Activated T-helper 1 cell treated with anti-CD3 and anti-CD28 coated beads, Interleukin-12 subunit alpha, Interleukin-12 subunit beta, Interleukin-2, Interleukin-4 antibody, amounts not matched to agents 30 ng/mL and 10 ng/mL and 1 ng/mL, durations not matched to agents 14 hours and 24 hours and 36 hours (primary cell): ENCODE data around the gene SDK2. TPM values are rescaled to one million over a fixed set of nuclear protein-coding genes. Genes with fewer than 3 reads are reported as not detected.

Experiments used
- DNase-seq: peaks from one replicate; pipeline ENCODE4 v3.0.0; 2021; ENCODE audit warnings: low spot score
- H3K27ac Mint-ChIP-seq: one replicate; pipeline ENCODE4 v1.8.0; 2021; ENCODE audit warnings: mild to moderate bottlenecking, mixed read lengths
- H3K27me3 Mint-ChIP-seq: one replicate; pipeline ENCODE4 v1.8.0; 2022; ENCODE audit warnings: mild to moderate bottlenecking, moderate library complexity, mixed read lengths; ENCODE audit not compliant: insufficient read depth
- H3K36me3 Mint-ChIP-seq: one replicate; pipeline ENCODE4 v1.8.0; 2021; ENCODE audit warnings: low read depth, mixed read lengths
- H3K4me1 Mint-ChIP-seq: one replicate; pipeline ENCODE4 v1.8.0; 2021; ENCODE audit warnings: low read depth, mixed read lengths
- H3K4me3 Mint-ChIP-seq: one replicate; pipeline ENCODE4 v1.8.0; 2021; ENCODE audit warnings: mild to moderate bottlenecking, moderate library complexity, mixed read lengths
- H3K9me3 Mint-ChIP-seq: one replicate; pipeline ENCODE4 v1.8.0; 2021; ENCODE audit warnings: mixed read lengths
- intact Hi-C: fragments of 100-400 bp; cut with micrococcal nuclease; formaldehyde crosslinking; loops from one replicate; pipeline ENCODE4 v1.15.1; 2024
- total RNA-seq: library from RNA; stranded (reverse); gene quantifications from 2 replicates; pipeline ENCODE4 v1.2.3, GENCODE V29; 2022

Gene SDK2
- total RNA-seq, 1 donor from 2014 or later = 0.44 TPM

DNA sequence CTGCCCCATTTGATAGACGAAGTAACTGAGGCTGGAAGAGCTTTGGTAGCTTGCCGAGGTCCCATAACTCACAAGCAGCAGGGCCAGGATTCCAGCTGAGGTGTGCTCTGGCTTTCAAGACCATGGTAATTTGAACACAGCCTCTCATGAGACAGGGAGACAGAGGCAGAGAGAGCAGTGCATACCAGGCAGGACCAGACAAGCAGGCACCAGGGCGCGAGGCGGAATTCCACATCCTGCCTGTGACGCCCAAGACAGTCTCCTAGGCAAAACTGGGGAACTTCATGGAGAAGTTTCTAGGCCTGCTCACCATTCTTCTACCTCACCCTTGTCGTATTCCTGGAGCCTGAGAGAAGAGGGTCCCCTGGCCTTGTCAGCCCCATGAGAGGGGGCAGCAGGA is 19.2 kb downstream of the SDK2 start:
- no peak for DNase-seq
- Mint-ChIP-seq H3K36me3 (no peaks in the 10 kb centered on the region), H3K9me3 (no peaks in the 10 kb centered on the region), H3K27ac (no peak overlapping the region), H3K27me3 (peaks cover 7% of the 10 kb centered on the region), H3K4me3 (no peak overlapping the region), H3K4me1 (no peaks in the 10 kb centered on the region)
- intact Hi-C loops = no loop called here

DNA sequence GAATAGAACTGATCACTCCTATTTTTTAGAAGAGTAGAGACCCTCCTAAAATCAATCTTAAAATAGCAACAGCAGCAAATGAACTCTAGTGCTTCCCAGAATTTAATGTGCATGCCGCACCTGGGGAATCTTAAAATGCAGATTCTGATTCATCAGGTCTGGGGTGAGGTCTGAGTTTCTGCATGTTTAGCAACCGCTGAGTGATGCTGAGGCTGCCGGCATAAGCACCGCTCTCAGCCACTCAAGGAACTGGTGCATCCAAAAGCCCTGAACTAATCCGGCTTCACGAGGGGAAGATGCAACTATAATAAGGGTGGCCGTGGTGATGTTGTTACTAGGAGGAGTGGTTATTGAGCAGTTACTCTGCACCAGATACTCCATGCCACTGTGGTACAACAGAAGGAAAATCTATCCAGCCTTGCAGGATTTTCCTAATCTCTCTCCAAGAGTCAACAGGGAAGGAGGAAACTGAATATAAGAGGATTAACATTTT is 19.7 kb downstream of the SDK2 start:
- Mint-ChIP-seq H3K27me3 (peaks cover 9% of the 10 kb centered on the region), H3K4me3 (no peak overlapping the region), H3K36me3 (no peaks in the 10 kb centered on the region), H3K9me3 (peaks cover under 1% of the 10 kb centered on the region), H3K27ac (no peak overlapping the region), H3K4me1 (no peaks in the 10 kb centered on the region)
- no peak for DNase-seq
- intact Hi-C loops = no loop called here

DNA sequence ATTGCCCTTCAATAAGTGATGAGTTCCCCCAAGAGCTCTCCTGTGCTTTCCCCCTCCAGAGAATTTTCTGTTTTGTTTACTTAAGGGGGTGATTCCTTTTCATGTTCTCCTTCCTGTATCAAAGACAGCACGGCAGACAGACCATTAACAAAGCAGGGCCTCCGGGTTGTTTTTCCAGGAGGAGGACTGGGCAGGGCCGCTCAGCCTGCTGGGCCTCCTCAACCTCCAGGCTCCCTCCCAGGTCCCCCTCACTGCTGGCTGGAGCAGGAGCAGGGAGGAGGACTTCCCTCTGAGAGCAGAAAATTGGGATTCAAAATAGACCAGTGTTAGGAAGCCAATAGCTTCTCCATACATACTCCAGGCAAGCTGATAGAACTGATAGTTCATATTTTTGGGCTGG is 20.4 kb downstream of the SDK2 start:
- peaks cover 5% of the 10 kb centered on the region for H3K9me3 Mint-ChIP-seq
- intact Hi-C loops = no loop called here
- no peaks in the 10 kb centered on the region for H3K4me1 Mint-ChIP-seq
- DNase-seq = no peak
- no peaks in the 10 kb centered on the region for H3K36me3 Mint-ChIP-seq
- no peak overlapping the region for H3K4me3 Mint-ChIP-seq
- no peak overlapping the region for H3K27ac Mint-ChIP-seq
- peaks cover 16% of the 10 kb centered on the region for H3K27me3 Mint-ChIP-seq

DNA sequence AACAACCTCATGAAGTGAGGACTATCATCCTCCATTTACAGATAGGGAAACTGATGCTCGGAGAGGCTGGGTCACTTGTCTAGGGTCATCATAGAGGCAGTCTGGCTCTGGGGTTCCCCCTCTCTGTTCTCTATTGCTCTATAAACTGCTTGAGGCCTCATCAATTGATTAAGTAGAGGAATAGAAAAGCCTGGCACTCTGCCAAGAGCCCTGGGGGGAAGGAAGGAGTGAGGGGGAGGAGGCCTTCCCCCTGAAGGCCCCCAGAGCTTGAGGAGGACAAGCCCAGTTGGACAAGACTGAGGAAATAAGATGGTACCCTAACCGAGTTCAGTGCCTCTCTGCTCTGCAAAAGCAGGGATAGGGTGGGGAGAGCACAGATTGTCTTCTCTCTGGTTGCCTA is 21.0 kb downstream of the SDK2 start:
- H3K27me3 Mint-ChIP-seq = peaks cover 18% of the 10 kb centered on the region
- DNase-seq = no peak
- H3K4me3 Mint-ChIP-seq = no peak overlapping the region
- H3K4me1 Mint-ChIP-seq = no peaks in the 10 kb centered on the region
- intact Hi-C loops = no loop called here
- H3K27ac Mint-ChIP-seq = no peak overlapping the region
- peaks cover 5% of the 10 kb centered on the region for H3K9me3 Mint-ChIP-seq
- no peaks in the 10 kb centered on the region for H3K36me3 Mint-ChIP-seq

DNA sequence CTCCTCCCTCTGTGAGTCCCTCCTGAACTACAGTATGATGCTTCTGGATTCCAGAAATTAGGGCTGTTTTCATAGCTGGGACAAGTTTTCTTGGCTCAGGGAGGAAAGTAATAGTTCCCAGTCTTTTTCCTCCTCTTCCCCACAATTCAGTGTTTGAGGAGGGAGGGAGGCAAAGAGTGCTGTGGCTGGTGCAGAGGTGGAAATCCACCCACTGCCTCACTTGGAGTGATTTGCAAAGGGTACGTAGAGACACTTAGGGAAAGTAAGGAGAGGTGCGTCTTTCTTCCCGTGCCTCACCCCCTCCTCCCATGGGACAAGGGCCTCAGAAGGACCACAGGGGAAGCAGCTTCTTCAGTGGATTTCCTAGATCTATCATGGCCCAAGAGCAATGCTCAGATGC is 21.9 kb downstream of the SDK2 start:
- H3K4me3 Mint-ChIP-seq = no peak overlapping the region
- H3K4me1 Mint-ChIP-seq = no peaks in the 10 kb centered on the region
- no peaks in the 10 kb centered on the region for H3K36me3 Mint-ChIP-seq
- intact Hi-C loops = no loop called here
- no peak overlapping the region for H3K27ac Mint-ChIP-seq
- H3K9me3 Mint-ChIP-seq = peaks cover 5% of the 10 kb centered on the region
- DNase-seq = no peak
- H3K27me3 Mint-ChIP-seq = peaks cover 18% of the 10 kb centered on the region

DNA sequence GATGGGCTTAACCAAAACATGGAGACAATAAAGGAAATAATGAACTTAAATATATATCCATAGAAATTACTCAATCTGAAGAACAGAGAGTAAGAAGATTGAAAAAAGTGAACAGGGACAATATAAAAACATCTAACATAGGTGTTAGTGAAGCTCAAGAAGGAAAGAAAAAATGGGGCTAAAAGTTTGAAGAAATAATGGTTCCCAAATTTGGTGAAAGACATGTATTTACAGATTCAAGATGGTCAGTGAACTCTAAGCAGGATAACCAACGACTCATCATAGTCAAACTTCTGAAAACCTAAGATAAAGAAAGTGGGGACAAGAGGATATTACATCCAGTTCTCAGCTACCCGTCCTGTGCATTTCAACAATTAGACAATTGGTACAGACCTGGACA is 22.6 kb downstream of the SDK2 start:
- no peak for DNase-seq
- Mint-ChIP-seq H3K27me3 (peaks cover 18% of the 10 kb centered on the region), H3K27ac (no peak overlapping the region), H3K9me3 (peaks cover 5% of the 10 kb centered on the region), H3K36me3 (no peaks in the 10 kb centered on the region), H3K4me1 (no peaks in the 10 kb centered on the region), H3K4me3 (no peak overlapping the region)
- intact Hi-C loops = no loop called here

DNA sequence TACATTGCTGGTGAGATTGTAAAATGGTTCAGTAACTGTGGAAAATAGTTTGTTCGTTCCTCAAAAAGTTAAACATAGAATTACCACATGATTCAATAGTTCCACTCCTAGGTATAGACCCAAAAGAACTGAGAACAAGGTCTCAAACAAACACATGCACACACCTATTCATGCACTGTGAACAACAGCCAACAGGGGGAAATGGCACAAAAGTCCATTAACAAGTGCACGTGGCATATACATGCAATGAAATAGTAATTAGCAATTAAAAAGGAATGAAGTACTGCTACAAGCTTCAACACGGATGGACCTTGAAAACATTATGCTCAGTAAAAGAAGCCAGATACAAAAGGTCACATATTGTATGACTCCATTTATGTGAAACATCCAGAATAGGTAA is 23.8 kb downstream of the SDK2 start:
- peaks cover 5% of the 10 kb centered on the region for H3K9me3 Mint-ChIP-seq
- no peak overlapping the region for H3K27ac Mint-ChIP-seq
- H3K36me3 Mint-ChIP-seq = no peaks in the 10 kb centered on the region
- no peak for DNase-seq
- intact Hi-C loops = no loop called here
- H3K27me3 Mint-ChIP-seq = peaks cover 17% of the 10 kb centered on the region
- no peaks in the 10 kb centered on the region for H3K4me1 Mint-ChIP-seq
- H3K4me3 Mint-ChIP-seq = no peak overlapping the region

DNA sequence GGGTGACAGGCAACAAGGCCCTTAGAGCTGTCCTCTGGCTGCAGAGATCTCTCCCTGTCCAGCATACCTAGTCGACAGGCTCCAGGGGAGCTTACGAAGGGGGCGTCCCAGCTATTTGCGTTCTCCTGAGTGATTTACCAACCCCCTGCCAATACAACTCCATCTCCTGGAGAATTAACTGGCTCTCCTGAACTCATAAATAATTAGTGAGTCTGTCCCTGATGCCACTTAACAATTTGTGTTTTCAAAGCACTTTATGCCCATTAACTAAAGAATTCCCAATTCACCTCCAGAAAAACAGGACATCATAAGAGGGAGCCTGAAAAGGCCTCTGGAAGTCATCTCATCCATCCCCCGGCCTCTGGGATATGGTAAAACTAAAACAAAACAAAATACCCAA is 26.7 kb downstream of the SDK2 start:
- intact Hi-C loops = no loop called here
- H3K9me3 Mint-ChIP-seq = peaks cover 5% of the 10 kb centered on the region
- no peaks in the 10 kb centered on the region for H3K36me3 Mint-ChIP-seq
- DNase-seq = no peak
- H3K4me1 Mint-ChIP-seq = no peaks in the 10 kb centered on the region
- H3K27me3 Mint-ChIP-seq = peaks cover 13% of the 10 kb centered on the region
- no peak overlapping the region for H3K4me3 Mint-ChIP-seq
- H3K27ac Mint-ChIP-seq = no peak overlapping the region

DNA sequence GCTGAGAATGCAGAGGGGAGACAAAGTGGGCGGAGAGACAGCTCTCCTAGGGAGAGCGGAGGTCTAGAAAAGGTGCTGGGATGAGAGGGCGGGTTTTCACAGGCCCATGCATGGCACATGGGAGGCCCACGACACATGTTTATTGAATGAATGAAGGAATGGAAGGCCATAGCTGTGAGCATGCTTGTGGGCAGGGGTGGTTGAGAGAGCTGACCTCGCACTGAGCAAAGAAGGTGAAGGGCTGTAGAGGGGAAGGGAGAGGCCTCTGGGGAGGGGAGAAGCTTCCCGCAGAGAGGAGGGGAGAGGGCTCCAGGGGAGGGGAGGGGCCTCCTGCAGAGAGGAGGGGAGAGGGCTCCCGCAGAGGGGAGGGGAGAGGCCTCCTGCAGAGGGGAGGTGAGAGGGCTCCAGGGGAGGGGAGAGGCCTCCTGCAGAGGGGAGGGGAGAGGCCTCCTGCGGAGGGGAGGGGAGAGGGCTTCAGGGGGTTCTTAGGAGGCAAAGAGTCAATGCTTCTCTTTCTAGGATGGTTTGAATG is 27.3 kb downstream of the SDK2 start:
- no peak overlapping the region for H3K27ac Mint-ChIP-seq

DNA sequence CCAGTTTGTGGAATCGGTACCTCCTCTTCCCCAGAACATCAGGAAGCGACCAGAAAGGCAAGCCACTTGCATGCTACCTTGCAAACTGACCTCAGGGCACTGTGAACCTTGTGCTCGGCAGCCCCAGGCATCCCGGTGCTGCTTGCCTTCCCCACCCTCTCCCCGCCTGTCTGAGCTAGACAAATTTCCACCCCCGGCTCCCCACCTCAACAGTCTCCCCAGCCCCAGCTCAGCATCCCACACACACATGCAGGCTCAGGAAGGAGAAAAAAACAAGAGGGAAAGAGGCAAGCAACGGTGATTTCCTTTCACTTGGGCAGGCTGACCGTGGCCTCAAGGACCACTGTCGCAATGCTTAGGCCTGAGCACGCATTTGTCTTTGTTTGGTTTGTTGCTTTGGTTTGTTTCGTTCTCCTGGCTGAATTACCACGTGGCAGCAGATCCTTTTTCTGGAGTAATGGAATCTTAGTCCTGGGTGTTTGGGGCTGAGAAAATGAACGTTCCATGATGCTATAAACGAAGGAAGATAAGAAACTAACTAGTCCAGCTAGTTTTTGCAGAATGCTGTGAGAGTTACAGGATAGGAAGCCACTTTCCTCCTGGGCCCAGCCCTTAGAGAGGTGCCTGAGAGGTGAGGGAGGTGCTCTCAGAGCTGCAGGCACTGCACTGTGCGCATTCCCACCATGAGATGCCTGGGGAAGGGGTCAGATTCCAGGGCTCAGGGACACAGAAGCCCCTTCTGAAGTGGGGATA is 27.9 kb downstream of the SDK2 start:
- H3K27me3 Mint-ChIP-seq = peaks cover 13% of the 10 kb centered on the region
- intact Hi-C loops = no loop called here
- peaks cover 5% of the 10 kb centered on the region for H3K9me3 Mint-ChIP-seq
- H3K27ac Mint-ChIP-seq = no peak overlapping the region
- H3K36me3 Mint-ChIP-seq = no peaks in the 10 kb centered on the region
- H3K4me3 Mint-ChIP-seq = no peak overlapping the region
- H3K4me1 Mint-ChIP-seq = no peaks in the 10 kb centered on the region
- DNase-seq = no peak

More for the DNA sequence above, 27.3 kb downstream of the SDK2 start:
- intact Hi-C loops = no loop called here
- DNase-seq = no peak
- Mint-ChIP-seq H3K9me3 (peaks cover 5% of the 10 kb centered on the region), H3K36me3 (no peaks in the 10 kb centered on the region), H3K4me1 (no peaks in the 10 kb centered on the region), H3K27me3 (peaks cover 13% of the 10 kb centered on the region), H3K4me3 (no peak overlapping the region)

DNA sequence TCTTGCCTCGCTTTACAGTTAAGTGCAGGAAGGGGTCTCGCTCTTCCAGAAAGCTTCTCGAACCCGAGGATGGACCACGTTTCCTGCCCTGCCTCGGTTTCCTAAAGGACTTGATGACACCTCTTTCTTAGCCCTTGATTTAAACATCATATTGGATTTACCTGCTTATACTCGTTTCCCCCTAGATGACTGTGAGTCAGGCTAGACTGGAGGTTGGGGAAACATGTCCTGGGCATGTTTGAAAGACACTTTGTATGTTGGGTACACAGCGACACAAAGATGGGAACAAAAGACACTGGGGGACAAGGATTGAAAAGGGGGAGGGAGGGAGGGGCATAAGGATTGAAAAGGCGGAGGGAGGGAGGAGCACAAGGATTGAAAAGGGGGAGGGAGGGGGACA is 30.0 kb downstream of the SDK2 start:
- H3K27ac Mint-ChIP-seq = no peak overlapping the region
- DNase-seq = no peak
- intact Hi-C loops = no loop called here
- H3K27me3 Mint-ChIP-seq = peaks cover 8% of the 10 kb centered on the region
- H3K4me3 Mint-ChIP-seq = no peak overlapping the region
- H3K36me3 Mint-ChIP-seq = no peaks in the 10 kb centered on the region
- no peaks in the 10 kb centered on the region for H3K4me1 Mint-ChIP-seq
- H3K9me3 Mint-ChIP-seq = peaks cover 2% of the 10 kb centered on the region

- H3K27ac Mint-ChIP-seq = no peak overlapping the region
- peaks cover 2% of the 10 kb centered on the region for H3K27me3 Mint-ChIP-seq
- H3K4me1 Mint-ChIP-seq = no peaks in the 10 kb centered on the region
- DNase-seq = no peak
- no peaks in the 10 kb centered on the region for H3K36me3 Mint-ChIP-seq
- H3K4me3 Mint-ChIP-seq = no peak overlapping the region
- no peaks in the 10 kb centered on the region for H3K9me3 Mint-ChIP-seq
- intact Hi-C loops = no loop called here
Measured at GRCh38 chr17:73613271-73614233, 30.7 kb downstream of the SDK2 start.

- peaks cover 2% of the 10 kb centered on the region for H3K27me3 Mint-ChIP-seq
- no peak overlapping the region for H3K4me3 Mint-ChIP-seq
- H3K27ac Mint-ChIP-seq = no peak overlapping the region
- no peaks in the 10 kb centered on the region for H3K36me3 Mint-ChIP-seq
- no peak for DNase-seq
- no peaks in the 10 kb centered on the region for H3K9me3 Mint-ChIP-seq
- intact Hi-C loops = no loop called here
- H3K4me1 Mint-ChIP-seq = no peaks in the 10 kb centered on the region
Measured at GRCh38 chr17:73612031-73612472, 32.2 kb downstream of the SDK2 start.
